Lung (tissue), 12 donors: ENCODE measurements around the gene MCTP1. TPM values are rescaled to one million over a fixed set of nuclear protein-coding genes. Genes with fewer than 3 reads are reported as not detected.

Experiments used
- ATAC-seq: fragments of 200-7000 bp; cut with Tn5 transposase; one replicate; pipeline ENCODE4 v1.9.1; 2020; ENCODE audit warnings: moderate number of reproducible peaks; ENCODE audit not compliant: insufficient read depth, low FRiP score
- DNase-seq, 3 donors: peaks; one replicate each; pipeline ENCODE4 v3.0.0-alpha.2; 2013 to 2017
- H3K27ac ChIP-seq, 2 donors: one replicate each; pipeline ENCODE4 v1.5.1; 2013; ENCODE audit warnings: mild to moderate bottlenecking in 2 of 2, moderate library complexity in 2 of 2, control low read depth in 1 of 2, inconsistent platforms in 1 of 2, low read depth in 1 of 2, low read length in 1 of 2
- H3K27me3 ChIP-seq, 3 donors: one replicate each; pipeline ENCODE4 v1.5.1; 2013; ENCODE audit warnings: low read length in 2 of 3; ENCODE audit not compliant: control insufficient read depth in 3 of 3, insufficient read depth in 3 of 3
- H3K36me3 ChIP-seq, 4 donors: one replicate each; pipeline ENCODE4 v1.5.1; 2013; ENCODE audit warnings: low read length in 4 of 4, mild to moderate bottlenecking in 1 of 4, moderate library complexity in 1 of 4; ENCODE audit not compliant: control insufficient read depth in 4 of 4, insufficient read depth in 4 of 4
- H3K4me1 ChIP-seq, 5 donors: one replicate each; pipeline ENCODE4 v1.5.1; 2013; ENCODE audit warnings: low read length in 5 of 5, mild to moderate bottlenecking in 2 of 5, moderate library complexity in 1 of 5; ENCODE audit not compliant: control insufficient read depth in 5 of 5, insufficient read depth in 5 of 5
- H3K4me3 ChIP-seq: one replicate; pipeline ENCODE4 v1.5.1; 2013; ENCODE audit warnings: mild to moderate bottlenecking, control low read depth, moderate library complexity
- H3K9ac ChIP-seq, 2 donors: one replicate each; pipeline ENCODE4 v1.5.1; 2013; ENCODE audit warnings: low read length in 2 of 2, control low read depth in 1 of 2; ENCODE audit not compliant: insufficient read depth in 1 of 2
- H3K9me3 ChIP-seq, 4 donors: one replicate each; pipeline ENCODE4 v1.5.1; 2013; ENCODE audit warnings: low read length in 3 of 4, mild to moderate bottlenecking in 1 of 4, moderate library complexity in 1 of 4; ENCODE audit not compliant: control insufficient read depth in 4 of 4, insufficient read depth in 3 of 4
- CTCF ChIP-seq: IDR thresholded peaks from 2 replicates; pipeline ENCODE4 v1.5.1; 2012; ENCODE audit warnings: mild to moderate bottlenecking; ENCODE audit errors: control extremely low read depth, extremely low read depth
- WGBS, 2 donors: extraction: QIAGEN DNeasy Blood & Tissue Kit; methylation state at CpG; one replicate each; pipeline ENCODE4 v1.1.7; 2013; 5-methylcytosine and 5-hydroxymethylcytosine counted together
- polyA plus RNA-seq, 2 donors: library from polyadenylated mRNA; stranded (reverse); fragments of 200-250 nt; gene quantifications; one replicate each; pipeline ENCODE4 v1.2.1, GENCODE V29; 2013
- total RNA-seq, 2 donors: library from RNA; depleted of rRNA in 1 of 2; stranded (reverse); fragments of >200 nt in 1 of 2; gene quantifications; one replicate each; pipeline ENCODE4 v1.2.1, GENCODE V29; 2014 to 2021
- donor health status: control.
- donor health status: control.
- donor health status: Bipolar disorder and iron deficiency.
- donor health status: healthy.
- donor health status: DM: yes; HTN: yes; CAD: no.

Gene MCTP1
- total and polyA plus RNA-seq, 4 donors: 5.8 to 34.8 (median 27.4) TPM

GRCh38 chr5:94884311-94884710 is 400.6 kb downstream of the MCTP1 start:
- Histone ChIP-seq H3K27ac (no peak overlapping the region), H3K9me3 (no peaks in the 10 kb centered on the region), H3K4me3 (no peak overlapping the region), H3K9ac (no peak overlapping the region), H3K36me3 (no peaks in the 10 kb centered on the region), H3K4me1 (no peaks in the 10 kb centered on the region), H3K27me3 (no peaks in the 10 kb centered on the region)
- ATAC-seq: no peak
- DNase-seq: peak in 1 of 3 donors; percentile 25
- WGBS, 2 donors: 77 to 82% methylated on average over 9 of the region's 9 CpGs
- no peak for TF ChIP-seq CTCF

- Histone ChIP-seq H3K4me1 (no peaks in the 10 kb centered on the region), H3K9ac (no peak overlapping the region), H3K9me3 (no peaks in the 10 kb centered on the region), H3K4me3 (no peak overlapping the region), H3K36me3 (peaks cover 0 to 4% (median 0%) of the 10 kb centered on the region in 4 donors), H3K27ac (no peak overlapping the region), H3K27me3 (no peaks in the 10 kb centered on the region)
- DNase-seq: no peak
- WGBS, 2 donors: 89 to 97% methylated on average over 4 of the region's 4 CpGs
- ATAC-seq: no peak
- no peak for TF ChIP-seq CTCF
Measured at GRCh38 chr5:94872526-94872925, 412.4 kb downstream of the MCTP1 start.

- H3K27me3 ChIP-seq: no peaks in the 10 kb centered on the region
- DNase-seq (no peak), ATAC-seq (no peak)
- H3K9ac ChIP-seq: no peak overlapping the region
- WGBS, 2 donors: 92 to 94% methylated on average over 13 of the region's 13 CpGs
- H3K9me3 ChIP-seq: no peaks in the 10 kb centered on the region
- no peak for TF ChIP-seq CTCF
- no peak overlapping the region for H3K27ac ChIP-seq
- no peaks in the 10 kb centered on the region for H3K4me1 ChIP-seq
- H3K36me3 ChIP-seq: peaks cover 0 to 3% (median 0%) of the 10 kb centered on the region in 4 donors
- H3K4me3 ChIP-seq: no peak overlapping the region
Measured at GRCh38 chr5:94870511-94871183, 414.2 kb downstream of the MCTP1 start.

GRCh38 chr5:94869921-94870320 is 415.0 kb downstream of the MCTP1 start:
- H3K4me1 ChIP-seq: no peaks in the 10 kb centered on the region
- no peak for DNase-seq
- H3K9me3 ChIP-seq: no peaks in the 10 kb centered on the region
- H3K27me3 ChIP-seq: no peaks in the 10 kb centered on the region
- no peak for TF ChIP-seq CTCF
- no peak for ATAC-seq
- no peak overlapping the region for H3K4me3 ChIP-seq
- no peak overlapping the region for H3K9ac ChIP-seq
- WGBS, 2 donors: 94 to 95% methylated on average over 4 of the region's 4 CpGs
- H3K27ac ChIP-seq: no peak overlapping the region
- H3K36me3 ChIP-seq: peaks cover 0 to 3% (median 0%) of the 10 kb centered on the region in 4 donors
